8988T (cell line): ENCODE data around the gene REXO4.

Source experiments
- DNase-seq: peaks from one replicate; pipeline ENCODE4 v3.0.0; 2011

Gene REXO4

DNA sequence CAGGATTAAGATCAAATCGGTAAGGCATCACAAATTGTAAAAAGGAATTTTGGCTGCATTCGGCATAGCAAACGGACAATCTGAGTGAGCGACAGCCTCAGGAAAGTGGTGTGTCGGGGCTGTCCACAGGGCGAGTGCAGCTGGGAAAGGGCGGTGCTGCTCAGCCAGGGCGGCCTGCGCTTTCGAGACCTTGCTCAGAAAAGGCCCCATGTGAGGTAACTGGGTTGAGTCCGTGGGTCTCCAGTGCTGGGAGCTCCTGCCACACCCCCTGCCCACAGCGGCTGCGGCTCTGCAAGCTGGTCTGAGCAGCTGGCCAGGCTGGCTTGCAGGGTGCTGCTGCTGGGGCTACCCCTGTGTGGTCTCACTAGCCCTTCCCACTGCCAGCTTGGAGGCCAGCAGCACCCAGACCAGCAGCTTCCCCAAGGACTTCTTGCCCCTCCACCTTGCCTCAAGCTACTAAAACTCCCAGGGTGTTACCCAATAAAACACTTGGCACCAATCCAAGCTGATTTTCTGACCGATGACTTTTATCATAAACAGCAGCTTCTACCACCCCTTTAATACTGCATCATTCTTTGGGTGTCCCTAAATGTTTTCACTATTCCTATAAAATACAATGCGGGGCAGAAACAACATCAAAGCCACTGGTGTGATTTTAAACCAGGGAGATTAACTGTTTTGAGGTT lies 55.3 kb downstream of the REXO4 start:
- DNase-seq = no peak

- no peak for DNase-seq
Observed at GRCh38 chr9:133361507-133362092, 56.2 kb downstream of the REXO4 start.

DNA sequence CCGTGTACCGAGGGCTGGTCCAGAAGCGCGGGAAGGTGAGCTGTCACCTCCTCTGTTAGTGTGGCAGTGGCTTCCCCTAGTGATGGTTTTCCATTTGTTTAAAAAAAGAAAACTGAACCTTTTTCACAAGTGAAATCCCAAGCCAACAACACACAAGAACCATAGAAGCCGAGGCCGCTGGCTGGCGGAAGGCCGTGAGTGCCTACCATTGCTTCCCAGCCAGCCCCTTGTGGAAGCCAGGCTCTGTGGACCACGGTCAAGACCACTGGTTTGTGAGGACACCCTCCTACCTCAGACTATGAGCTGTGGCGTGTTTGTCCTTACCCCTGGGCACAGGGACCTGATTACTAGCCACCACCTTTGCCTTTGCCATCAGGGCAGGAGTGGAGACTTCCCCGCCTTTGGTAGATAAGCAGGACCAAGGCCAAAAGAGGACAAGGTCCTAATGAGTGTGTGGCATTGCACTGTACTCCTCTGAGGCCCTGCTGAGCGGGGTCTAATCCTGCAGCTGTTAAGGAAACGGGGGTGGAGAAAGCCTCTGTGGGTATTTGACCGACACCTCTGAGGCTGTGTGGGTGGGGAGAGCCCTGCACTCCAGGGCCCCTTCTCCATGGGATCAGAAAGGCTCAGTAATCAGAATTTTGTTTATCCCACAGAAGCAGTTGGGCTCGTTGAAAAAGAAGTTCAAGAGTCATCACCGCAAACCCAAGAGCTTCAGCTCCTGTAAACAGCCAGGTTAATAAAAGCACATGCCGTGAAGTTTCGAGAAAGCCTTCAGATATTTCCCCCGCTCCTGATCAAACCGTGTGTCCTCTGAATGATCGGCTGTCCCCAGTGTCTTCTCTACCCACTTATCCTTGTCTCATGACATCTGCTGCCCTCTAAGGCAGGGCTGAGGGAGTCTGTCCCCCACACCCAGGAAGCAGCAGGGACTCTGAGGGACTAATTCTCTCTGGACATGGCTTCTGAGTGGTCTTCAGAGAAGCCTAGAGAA lies 57.1 kb downstream of the REXO4 start:
- DNase-seq = no peak

DNA sequence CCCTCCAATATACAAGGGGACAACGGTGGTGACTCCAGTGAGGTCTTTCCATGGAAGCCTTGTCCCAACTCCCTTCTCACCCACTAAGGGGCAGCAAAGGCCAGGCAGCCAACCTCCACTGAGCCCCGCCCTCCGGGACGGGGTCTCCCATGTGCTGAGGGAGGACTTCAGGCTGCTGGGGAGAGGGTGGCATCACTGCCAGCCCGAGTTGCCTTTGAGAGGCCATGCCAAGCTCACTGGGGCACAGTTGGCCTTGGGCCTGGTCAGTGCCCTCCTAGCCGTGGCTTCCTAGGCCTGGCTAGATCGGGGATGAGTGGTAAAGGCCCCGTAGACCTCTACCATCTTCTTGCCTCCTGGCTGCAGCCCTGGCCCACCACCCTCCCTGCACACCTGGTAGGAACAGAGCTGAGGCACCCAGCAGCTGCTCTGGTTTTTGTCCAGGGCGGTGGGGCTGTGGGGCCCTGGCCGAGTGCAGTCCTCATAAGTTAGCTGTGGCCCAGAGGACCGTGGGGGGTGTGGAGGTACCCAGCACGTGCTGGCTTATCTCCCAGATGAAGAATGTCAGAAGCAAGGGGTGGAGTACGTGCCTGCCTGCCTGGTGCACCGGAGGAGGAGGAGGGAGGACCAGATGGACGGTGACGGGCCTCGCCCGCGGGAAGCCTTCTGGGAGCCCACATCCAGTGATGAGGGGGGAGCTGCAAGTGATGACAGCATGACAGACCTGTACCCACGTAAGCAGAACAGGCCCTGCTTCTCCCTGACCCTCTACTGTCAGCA lies 58.2 kb downstream of the REXO4 start:
- no peak for DNase-seq

DNA sequence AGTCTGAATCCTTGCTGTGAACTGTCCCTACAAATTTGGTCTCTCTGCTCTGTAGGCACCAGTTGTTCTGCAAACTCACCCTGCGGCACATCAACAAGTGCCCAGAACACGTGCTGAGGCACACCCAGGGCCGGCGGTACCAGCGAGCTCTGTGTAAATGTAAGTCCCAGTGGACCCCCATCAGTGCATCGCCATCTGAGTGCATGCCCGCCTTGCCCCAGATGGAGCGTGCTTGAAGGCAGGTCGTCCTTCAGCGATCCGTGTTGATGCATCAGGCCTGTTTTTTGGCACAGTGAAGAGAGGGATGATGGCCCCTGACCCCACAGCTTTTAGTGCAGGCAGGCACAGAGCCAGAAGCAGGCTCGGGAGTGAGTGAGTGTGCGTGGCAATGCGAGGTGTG lies 60.2 kb downstream of the REXO4 start:
- no peak for DNase-seq

DNA sequence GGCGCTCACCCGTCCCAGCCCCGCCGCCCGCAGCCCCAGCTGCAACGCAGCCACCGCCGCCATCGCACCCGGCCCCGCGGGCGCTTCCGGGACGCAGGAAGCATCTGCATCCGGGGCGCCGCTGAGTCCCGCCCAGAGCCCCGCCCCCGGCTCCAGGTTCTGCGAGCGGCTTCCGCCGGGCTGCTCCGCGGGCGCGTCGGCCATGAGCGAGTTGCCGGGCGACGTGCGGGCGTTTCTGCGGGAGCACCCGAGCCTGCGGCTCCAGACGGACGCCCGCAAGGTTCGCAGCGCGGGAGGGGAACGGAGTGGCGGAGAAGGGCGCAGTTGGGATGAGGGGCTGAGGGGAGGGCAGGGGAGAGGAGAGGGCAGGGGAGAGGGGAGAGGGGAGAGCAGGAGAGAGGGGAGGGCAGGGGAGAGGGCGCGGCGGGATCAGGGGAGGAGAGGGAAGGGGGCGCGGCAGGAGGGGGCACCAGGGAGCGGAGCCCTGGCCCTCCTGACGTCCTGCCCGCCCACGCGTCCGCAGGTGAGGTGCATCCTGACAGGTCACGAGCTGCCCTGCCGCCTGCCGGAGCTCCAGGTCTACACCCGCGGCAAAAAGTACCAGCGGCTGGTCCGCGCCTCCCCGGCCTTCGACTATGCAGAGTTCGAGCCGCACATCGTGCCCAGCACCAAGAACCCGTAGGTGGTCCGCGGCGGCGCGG lies 61.3 kb downstream of the REXO4 start, which contains the start of the genes SURF1 and SURF2:
Gene SURF1 (minus strand): TSS at position 97 of the 701 bp plus-strand sequence. CDS start 34 bp downstream, at position 63.
Gene SURF2 (plus strand): TSS at position 160 of the 701 bp plus-strand sequence. CDS start 43 bp downstream, at position 203.
- DNase-seq = peak; percentile 89
